T-helper 2 cell treated with Interferon-gamma antibody and Interleukin-4, amounts not matched to agents 100 ng/mL and 5 ng/mL, for 36 hours (primary cell): Measurements from ENCODE around the gene GNPTAB. TPM values are rescaled to one million over a fixed set of nuclear protein-coding genes. Genes with fewer than 3 reads are reported as not detected.

Experiments used
- intact Hi-C: fragments of 100-400 bp; cut with micrococcal nuclease; formaldehyde crosslinking; loops from one replicate; pipeline ENCODE4 v1.15.1; 2023
- total RNA-seq: library from RNA; stranded (reverse); gene quantifications from 2 replicates; pipeline ENCODE4 v1.2.3, GENCODE V29; 2022

GNPTAB gene
- total RNA-seq, 1 donor from 2014 or later = 62.3 TPM

GRCh38 chr12:101809208-101809607, 21.6 kb downstream of the GNPTAB start:
- intact Hi-C loops = no loop called here

GRCh38 chr12:101806265-101806664, 24.5 kb downstream of the GNPTAB start:
- intact Hi-C loops = no loop called here

- intact Hi-C loops = no loop called here
Observed at GRCh38 chr12:101804409-101804808, 26.4 kb downstream of the GNPTAB start.

GRCh38 chr12:101803978-101804377, 26.8 kb downstream of the GNPTAB start:
- intact Hi-C loops = no loop called here

GRCh38 chr12:101802486-101802885, 28.3 kb downstream of the GNPTAB start:
- intact Hi-C loops = no loop called here

- intact Hi-C loops = no loop called here
Observed at GRCh38 chr12:101799774-101800173, 31.0 kb downstream of the GNPTAB start.

GRCh38 chr12:101795786-101796185, 35.0 kb downstream of the GNPTAB start:
- intact Hi-C loops = loop anchor here (1.0 to 2.0 kb wide), 2 partner anchors 15 to 24 kb away; no protein-coding TSS in a partner anchor

- intact Hi-C loops = loop anchor here (1.0 to 2.0 kb wide), 2 partner anchors 14 to 24 kb away; no protein-coding TSS in a partner anchor
Observed at GRCh38 chr12:101795013-101795412, 35.7 kb downstream of the GNPTAB start.

GRCh38 chr12:101794574-101794973, 36.2 kb downstream of the GNPTAB start:
- intact Hi-C loops = loop anchor here (2.0 kb wide), 1 partner anchor 14 kb away; no protein-coding TSS in a partner anchor

- intact Hi-C loops = loop anchor here (1.0 kb wide), 1 partner anchor 38 kb away; no protein-coding TSS in a partner anchor
Observed at GRCh38 chr12:101793401-101793800, 37.4 kb downstream of the GNPTAB start.

GRCh38 chr12:101792046-101792931, 38.5 kb downstream of the GNPTAB start:
- intact Hi-C loops = no loop called here

- intact Hi-C loops = no loop called here
Observed at GRCh38 chr12:101789171-101789570, 41.6 kb downstream of the GNPTAB start.

- intact Hi-C loops = no loop called here
Observed at GRCh38 chr12:101785671-101786070, 45.1 kb downstream of the GNPTAB start.

- intact Hi-C loops = no loop called here
Observed at GRCh38 chr12:101784376-101784775, 46.4 kb downstream of the GNPTAB start.

- intact Hi-C loops = no loop called here
Observed at GRCh38 chr12:101783838-101784237, 46.9 kb downstream of the GNPTAB start.

- intact Hi-C loops = no loop called here
Observed at GRCh38 chr12:101783150-101783549, 47.6 kb downstream of the GNPTAB start.

- intact Hi-C loops = no loop called here
Observed at GRCh38 chr12:101782273-101782731, 48.5 kb downstream of the GNPTAB start.

- intact Hi-C loops = loop anchor here (2.0 kb wide), 1 partner anchor 13 kb away; no protein-coding TSS in a partner anchor
Observed at GRCh38 chr12:101781834-101782233, 48.9 kb downstream of the GNPTAB start.

GRCh38 chr12:101780599-101780998, 50.2 kb downstream of the GNPTAB start:
- intact Hi-C loops = loop anchor here (2.0 kb wide), 1 partner anchor 14 kb away; no protein-coding TSS in a partner anchor

GRCh38 chr12:101779626-101780025, 51.1 kb downstream of the GNPTAB start:
- intact Hi-C loops = loop anchor here (2.0 to 10.0 kb wide), 2 partner anchors 15 to 345 kb away; partner anchors contain the start of genes NUP37 and PARPBP

GRCh38 chr12:101779200-101779599, 51.6 kb downstream of the GNPTAB start:
- intact Hi-C loops = loop anchor here (10.0 kb wide), 1 partner anchor 346 kb away; the partner anchor contains the start of genes NUP37 and PARPBP

- intact Hi-C loops = loop anchor here (10.0 kb wide), 1 partner anchor 347 kb away; the partner anchor contains the start of genes NUP37 and PARPBP
Observed at GRCh38 chr12:101777978-101778377, 52.8 kb downstream of the GNPTAB start.
